ENCODE results near the gene UQCR10.

- TF ChIP-seq, protein P1, sequence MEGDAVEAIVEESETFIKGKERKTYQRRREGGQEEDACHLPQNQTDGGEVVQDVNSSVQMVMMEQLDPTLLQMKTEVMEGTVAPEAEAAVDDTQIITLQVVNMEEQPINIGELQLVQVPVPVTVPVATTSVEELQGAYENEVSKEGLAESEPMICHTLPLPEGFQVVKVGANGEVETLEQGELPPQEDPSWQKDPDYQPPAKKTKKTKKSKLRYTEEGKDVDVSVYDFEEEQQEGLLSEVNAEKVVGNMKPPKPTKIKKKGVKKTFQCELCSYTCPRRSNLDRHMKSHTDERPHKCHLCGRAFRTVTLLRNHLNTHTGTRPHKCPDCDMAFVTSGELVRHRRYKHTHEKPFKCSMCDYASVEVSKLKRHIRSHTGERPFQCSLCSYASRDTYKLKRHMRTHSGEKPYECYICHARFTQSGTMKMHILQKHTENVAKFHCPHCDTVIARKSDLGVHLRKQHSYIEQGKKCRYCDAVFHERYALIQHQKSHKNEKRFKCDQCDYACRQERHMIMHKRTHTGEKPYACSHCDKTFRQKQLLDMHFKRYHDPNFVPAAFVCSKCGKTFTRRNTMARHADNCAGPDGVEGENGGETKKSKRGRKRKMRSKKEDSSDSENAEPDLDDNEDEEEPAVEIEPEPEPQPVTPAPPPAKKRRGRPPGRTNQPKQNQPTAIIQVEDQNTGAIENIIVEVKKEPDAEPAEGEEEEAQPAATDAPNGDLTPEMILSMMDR (IDR thresholded peaks at IDR 0.05), result no peak
- TF ChIP-seq POLR2AphosphoS5 (IDR thresholded peaks at IDR 0.05; ENCODE audit: insufficient read depth in 1 of 2, low read depth in 1 of 2), result no peak
Observed at GRCh38 chr22:29732883-29733282, 34.3 kb upstream of the UQCR10 start.
